ENCODE data around the gene ZNF830. TPM values are rescaled to one million over a fixed set of nuclear protein-coding genes. Genes with fewer than 3 reads are reported as not detected.

Gene ZNF830
- total and polyA plus RNA-seq, 2 experiments from 2014 or later, result 4.5 to 10.2 TPM

DNA sequence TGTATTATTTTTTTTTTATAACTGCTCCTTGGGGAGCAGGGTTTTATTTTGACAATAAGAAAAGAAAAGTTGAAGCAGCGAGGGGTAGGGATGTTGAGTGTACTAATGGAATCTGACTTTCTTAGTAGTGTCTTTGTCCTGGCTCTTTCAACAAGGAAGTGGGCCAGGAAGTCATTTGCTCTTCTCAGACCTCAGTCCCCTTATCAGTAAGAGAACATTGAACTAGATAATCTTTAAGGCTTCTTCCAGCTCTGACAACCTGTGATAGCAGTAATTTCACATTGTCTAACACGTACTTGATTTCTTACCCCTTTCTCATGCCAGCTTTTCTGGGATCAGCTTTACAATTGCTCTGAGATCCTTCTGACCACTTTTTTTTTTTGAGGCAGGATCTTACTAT is 27.3 kb downstream of the ZNF830 start:
- no peaks in the 10 kb centered on the region for H4K20me1 ChIP-seq (ENCODE audit: insufficient read depth)
- H3K27ac ChIP-seq, result no peak overlapping the region
- no peak for DNase-seq
- in situ Hi-C loops (cut with MboI), result no loop called here
- peaks cover 18% of the 10 kb centered on the region; the same call in 1 of the 2 replicates for H3K36me3 ChIP-seq (ENCODE audit: low read depth)
- H3K79me2 ChIP-seq (ENCODE audit: insufficient read depth), result peaks cover 8% of the 10 kb centered on the region
- TF ChIP-seq EZH2 (IDR thresholded peaks at IDR 0.05; ENCODE audit: insufficient read depth, poor library complexity, severe bottlenecking) (no peak), EZH2phosphoT487 (IDR thresholded peaks at IDR 0.05; ENCODE audit: insufficient read depth, low read depth) (no peak)
- H3K9ac ChIP-seq, result no peak overlapping the region
- no peak overlapping the region for H3K4me3 ChIP-seq
- no peak overlapping the region for H2AFZ ChIP-seq
- WGBS, 2 experiments (ENCODE audit: low coverage in 1 of 2, low lambda C conversion rate in 2 of 2, missing lambda C conversion rate in 2 of 2), result 92 to 95% methylated on average over 2 of the region's 2 CpGs
- H3F3A ChIP-seq (ENCODE audit: insufficient read depth), result no peaks in the 10 kb centered on the region
- H3K4me1 ChIP-seq (ENCODE audit: insufficient read depth), result no peaks in the 10 kb centered on the region
- no peaks in the 10 kb centered on the region for H3K9me3 ChIP-seq (ENCODE audit: low read depth)
- H3K27me3 ChIP-seq (replicated peaks; ENCODE audit: insufficient read depth), result no peaks in the 10 kb centered on the region
- H3K4me2 ChIP-seq (ENCODE audit: unreplicated experiment), result no peak overlapping the region
- H3K9me2 ChIP-seq (ENCODE audit: insufficient read depth), result no peaks in the 10 kb centered on the region

DNA sequence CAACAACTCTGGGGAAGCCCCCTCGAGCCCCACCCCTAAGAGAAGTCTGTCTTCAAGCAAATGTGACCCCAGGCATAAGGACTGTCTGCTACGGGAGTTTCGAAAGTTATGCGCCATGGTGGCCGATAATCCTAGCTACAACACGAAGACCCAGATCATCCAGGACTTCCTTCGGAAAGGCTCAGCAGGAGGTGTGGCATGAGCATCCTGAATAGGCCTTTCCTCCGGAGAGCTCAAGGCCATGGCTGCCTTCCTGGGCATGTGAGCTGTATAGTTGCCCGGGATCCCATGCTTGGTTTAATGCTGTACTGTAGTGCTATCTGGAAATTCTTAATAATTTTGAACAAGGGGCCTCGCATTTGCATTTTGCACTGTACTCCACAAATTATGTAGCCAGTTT is 28.1 kb downstream of the ZNF830 start:
- Histone ChIP-seq H3K27me3 (replicated peaks; ENCODE audit: insufficient read depth) (no peaks in the 10 kb centered on the region), H3K27ac (no peak overlapping the region), H3F3A (ENCODE audit: insufficient read depth) (no peaks in the 10 kb centered on the region), H2AFZ (no peak overlapping the region), H3K79me2 (ENCODE audit: insufficient read depth) (peaks cover under 1% of the 10 kb centered on the region; the same call in 1 of the 2 replicates), H3K9me3 (ENCODE audit: low read depth) (no peaks in the 10 kb centered on the region), H4K20me1 (ENCODE audit: insufficient read depth) (no peaks in the 10 kb centered on the region), H3K4me3 (no peak overlapping the region), H3K4me2 (ENCODE audit: unreplicated experiment) (no peak overlapping the region), H3K9ac (no peak overlapping the region), H3K36me3 (ENCODE audit: low read depth) (peaks cover 19% of the 10 kb centered on the region; the same call in 1 of the 2 replicates), H3K9me2 (ENCODE audit: insufficient read depth) (no peaks in the 10 kb centered on the region), H3K4me1 (ENCODE audit: insufficient read depth) (no peaks in the 10 kb centered on the region)
- DNase-seq, result no peak
- TF ChIP-seq EZH2phosphoT487 (IDR thresholded peaks at IDR 0.05; ENCODE audit: insufficient read depth, low read depth), result no peak
- no peak for TF ChIP-seq EZH2 (IDR thresholded peaks at IDR 0.05; ENCODE audit: insufficient read depth, poor library complexity, severe bottlenecking)
- 93 to 94% methylated on average over 10 of the region's 10 CpGs for whole genome bisulfite sequencing, 2 experiments (ENCODE audit: low coverage in 1 of 2, low lambda C conversion rate in 2 of 2, missing lambda C conversion rate in 2 of 2)
- in situ Hi-C loops (cut with MboI), result no loop called here

DNA sequence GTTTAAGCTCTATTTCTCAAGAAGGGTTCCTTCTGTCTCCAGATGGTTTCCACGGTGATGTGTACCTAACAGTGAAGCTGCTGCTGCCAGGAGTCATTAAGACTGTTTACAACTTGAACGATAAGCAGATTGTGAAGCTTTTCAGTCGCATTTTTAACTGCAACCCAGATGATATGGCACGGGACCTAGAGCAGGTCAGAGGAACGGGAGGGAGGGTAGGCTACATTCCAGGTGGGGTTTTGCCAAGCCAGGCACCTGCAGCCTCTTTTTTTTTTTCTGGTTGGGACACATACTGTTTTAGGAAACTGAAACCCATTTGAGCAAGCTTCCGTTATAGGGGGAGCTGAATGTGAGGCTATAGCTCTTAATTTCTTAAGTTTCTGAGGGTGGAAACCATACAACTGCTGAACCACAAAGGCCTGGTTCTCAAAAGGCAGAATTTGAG is 29.6 kb downstream of the ZNF830 start:
- H3K9me2 ChIP-seq (ENCODE audit: insufficient read depth), result no peaks in the 10 kb centered on the region
- H3K9me3 ChIP-seq (ENCODE audit: low read depth), result no peaks in the 10 kb centered on the region
- no peak overlapping the region for H3K4me2 ChIP-seq (ENCODE audit: unreplicated experiment)
- H4K20me1 ChIP-seq (ENCODE audit: insufficient read depth), result no peaks in the 10 kb centered on the region
- H3K9ac ChIP-seq, result no peak overlapping the region
- peaks cover 19% of the 10 kb centered on the region; the same call in 1 of the 2 replicates for H3K36me3 ChIP-seq (ENCODE audit: low read depth)
- no peak for DNase-seq
- TF ChIP-seq EZH2 (IDR thresholded peaks at IDR 0.05; ENCODE audit: insufficient read depth, poor library complexity, severe bottlenecking) (no peak), EZH2phosphoT487 (IDR thresholded peaks at IDR 0.05; ENCODE audit: insufficient read depth, low read depth) (no peak)
- H3K79me2 ChIP-seq (ENCODE audit: insufficient read depth), result no peaks in the 10 kb centered on the region
- no peak overlapping the region for H3K4me3 ChIP-seq
- no peak overlapping the region for H2AFZ ChIP-seq
- no peaks in the 10 kb centered on the region for H3K27me3 ChIP-seq (replicated peaks; ENCODE audit: insufficient read depth)
- H3K4me1 ChIP-seq (ENCODE audit: insufficient read depth), result no peaks in the 10 kb centered on the region
- 61 to 71% methylated on average over 6 of the region's 6 CpGs for WGBS, 2 experiments (ENCODE audit: low coverage in 1 of 2, low lambda C conversion rate in 2 of 2, missing lambda C conversion rate in 2 of 2)
- H3F3A ChIP-seq (ENCODE audit: insufficient read depth), result no peaks in the 10 kb centered on the region
- no peak overlapping the region for H3K27ac ChIP-seq
- in situ Hi-C loops (cut with MboI), result no loop called here

DNA sequence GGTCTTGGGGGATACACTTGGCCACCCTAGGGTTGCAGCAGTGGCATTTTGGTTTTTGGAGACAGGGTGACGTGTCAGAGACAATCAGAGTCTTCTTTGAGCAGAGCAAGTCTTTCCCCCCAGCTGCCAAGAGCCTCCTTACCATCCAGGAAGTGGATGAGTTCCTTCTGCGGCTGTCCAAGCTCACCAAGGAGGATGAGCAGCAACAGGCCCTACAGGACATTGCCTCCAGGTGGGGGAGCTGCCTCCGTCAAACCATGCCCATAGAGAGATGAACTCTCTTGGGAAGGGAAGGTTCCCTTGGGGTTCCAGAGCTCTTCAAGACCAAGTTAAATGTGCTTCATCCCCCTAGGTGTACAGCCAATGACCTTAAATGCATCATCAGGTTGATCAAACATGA is 30.3 kb downstream of the ZNF830 start:
- no peak for TF ChIP-seq EZH2phosphoT487 (IDR thresholded peaks at IDR 0.05; ENCODE audit: insufficient read depth, low read depth)
- TF ChIP-seq EZH2 (IDR thresholded peaks at IDR 0.05; ENCODE audit: insufficient read depth, poor library complexity, severe bottlenecking), result no peak
- H3K9me3 ChIP-seq (ENCODE audit: low read depth), result no peaks in the 10 kb centered on the region
- H3F3A ChIP-seq (ENCODE audit: insufficient read depth), result no peaks in the 10 kb centered on the region
- H3K79me2 ChIP-seq (ENCODE audit: insufficient read depth), result no peaks in the 10 kb centered on the region
- H3K9me2 ChIP-seq (ENCODE audit: insufficient read depth), result no peaks in the 10 kb centered on the region
- 80 to 84% methylated on average over 3 of the region's 3 CpGs for WGBS, 2 experiments (ENCODE audit: low coverage in 1 of 2, low lambda C conversion rate in 2 of 2, missing lambda C conversion rate in 2 of 2)
- no peak overlapping the region for H2AFZ ChIP-seq
- no peak overlapping the region for H3K9ac ChIP-seq
- in situ Hi-C loops (cut with MboI), result no loop called here
- H3K36me3 ChIP-seq (ENCODE audit: low read depth), result peaks cover 19% of the 10 kb centered on the region; the same call in 1 of the 2 replicates
- no peaks in the 10 kb centered on the region for H4K20me1 ChIP-seq (ENCODE audit: insufficient read depth)
- no peak overlapping the region for H3K27ac ChIP-seq
- H3K27me3 ChIP-seq (replicated peaks; ENCODE audit: insufficient read depth), result no peaks in the 10 kb centered on the region
- no peak for DNase-seq
- H3K4me1 ChIP-seq (ENCODE audit: insufficient read depth), result no peaks in the 10 kb centered on the region
- no peak overlapping the region for H3K4me2 ChIP-seq (ENCODE audit: unreplicated experiment)
- H3K4me3 ChIP-seq, result no peak overlapping the region

DNA sequence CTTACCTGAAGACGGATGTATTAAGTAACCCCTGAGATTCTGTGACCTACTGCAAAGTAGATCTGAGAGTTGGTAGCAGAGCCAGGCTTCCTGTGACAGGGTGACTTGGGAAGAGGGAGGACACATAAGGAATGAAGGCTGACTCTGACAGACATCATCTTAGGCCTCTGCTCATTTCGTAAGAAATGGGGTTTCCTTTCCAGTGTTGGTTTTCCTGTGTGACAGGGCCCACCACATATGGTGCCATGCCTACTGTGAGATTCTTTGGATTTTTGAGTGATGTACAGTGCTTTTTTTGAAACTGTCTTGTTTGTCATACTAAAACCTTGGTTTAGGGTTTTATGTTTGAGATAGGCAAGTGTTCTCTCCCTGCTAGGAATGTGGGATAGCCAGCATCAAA is 31.7 kb downstream of the ZNF830 start:
- Histone ChIP-seq H3K4me2 (ENCODE audit: unreplicated experiment) (no peak overlapping the region), H4K20me1 (ENCODE audit: insufficient read depth) (no peaks in the 10 kb centered on the region), H3K4me3 (no peak overlapping the region), H3K9ac (no peak overlapping the region), H3K4me1 (ENCODE audit: insufficient read depth) (no peaks in the 10 kb centered on the region), H3K9me3 (ENCODE audit: low read depth) (no peaks in the 10 kb centered on the region), H3K27me3 (replicated peaks; ENCODE audit: insufficient read depth) (no peaks in the 10 kb centered on the region), H3K79me2 (ENCODE audit: insufficient read depth) (no peaks in the 10 kb centered on the region), H3K27ac (no peak overlapping the region), H2AFZ (no peak overlapping the region), H3K9me2 (ENCODE audit: insufficient read depth) (no peaks in the 10 kb centered on the region), H3F3A (ENCODE audit: insufficient read depth) (no peaks in the 10 kb centered on the region), H3K36me3 (ENCODE audit: low read depth) (peaks cover 16% of the 10 kb centered on the region; the same call in 1 of the 2 replicates)
- in situ Hi-C loops (cut with MboI), result no loop called here
- no peak for TF ChIP-seq EZH2phosphoT487 (IDR thresholded peaks at IDR 0.05; ENCODE audit: insufficient read depth, low read depth)
- TF ChIP-seq EZH2 (IDR thresholded peaks at IDR 0.05; ENCODE audit: insufficient read depth, poor library complexity, severe bottlenecking), result no peak
- WGBS, 2 experiments (ENCODE audit: low coverage in 1 of 2, low lambda C conversion rate in 2 of 2, missing lambda C conversion rate in 2 of 2), result 79 to 86% methylated on average over 2 of the region's 2 CpGs
- no peak for DNase-seq
